Kidney (tissue), 14 donors: ENCODE measurements around the gene FAM53A. TPM values are rescaled to one million over a fixed set of nuclear protein-coding genes. Genes with fewer than 3 reads are reported as not detected.

Experiments
- DNase-seq, 5 donors: peaks; one replicate each; pipeline ENCODE4 v3.0.0-alpha.2; 2013 to 2020
- FAIRE-seq: peaks from 2 replicates; lab custom pipeline; 2012; peaks lifted over from hg19 to GRCh38; lab: Jason Lieb, UNC
- H3K27ac ChIP-seq, 2 donors: one replicate each; pipeline ENCODE4 v1.7.0; 2013; ENCODE audit warnings: low read depth in 2 of 2, low read length in 2 of 2, inconsistent platforms in 1 of 2
- H3K27me3 ChIP-seq: one replicate; pipeline ENCODE4 v1.7.1; 2013; ENCODE audit warnings: low read length, inconsistent platforms; ENCODE audit not compliant: control insufficient read depth, insufficient read depth
- H3K36me3 ChIP-seq, 3 donors: one replicate each; pipeline versions ENCODE4 v1.7.0 to v1.7.1; 2013; ENCODE audit warnings: low read length in 3 of 3, control low read depth in 1 of 3, inconsistent platforms in 1 of 3; ENCODE audit not compliant: insufficient read depth in 3 of 3, control insufficient read depth in 2 of 3
- H3K4me1 ChIP-seq, 3 donors: one replicate each; pipeline versions ENCODE4 v1.7.0 to v1.7.1; 2013; ENCODE audit warnings: low read length in 3 of 3, inconsistent platforms in 1 of 3, low read depth in 1 of 3; ENCODE audit not compliant: control insufficient read depth in 2 of 3, insufficient read depth in 2 of 3
- H3K4me3 ChIP-seq, 3 donors: one replicate each; pipeline versions ENCODE4 v1.7.0 to v1.8.1; 2013; ENCODE audit warnings: low read length in 3 of 3, control low read depth in 1 of 3, inconsistent platforms in 1 of 3
- H3K9ac ChIP-seq, 3 donors: one replicate each; pipeline versions ENCODE4 v1.7.0 to v1.7.1; 2013; ENCODE audit warnings: low read length in 3 of 3, control low read depth in 1 of 3, inconsistent platforms in 1 of 3
- H3K9me3 ChIP-seq, 3 donors: one replicate each; pipeline versions ENCODE4 v1.7.0 to v1.7.1; 2013; ENCODE audit warnings: low read length in 3 of 3, control low read depth in 1 of 3, inconsistent platforms in 1 of 3; ENCODE audit not compliant: control insufficient read depth in 2 of 3, insufficient read depth in 1 of 3
- CTCF ChIP-seq: IDR thresholded peaks from 3 replicates; pipeline ENCODE4 v1.5.1; 2012; ENCODE audit warnings: mild to moderate bottlenecking, moderate library complexity, borderline replicate concordance; ENCODE audit not compliant: insufficient read depth; ENCODE audit errors: extremely low read depth
- intact Hi-C: fragments of 100-400 bp; cut with DNase I; formaldehyde crosslinking; loops from one replicate; pipeline ENCODE4 v1.11.1; 2022
- polyA plus RNA-seq: library from polyadenylated mRNA; stranded (reverse); fragments of 350-450 nt; fragmentation: Illumina TruSeq; extraction: RNeasy Lipid Tissue Mini Kit (QIAGEN cat#74804); gene quantifications from one replicate; pipeline ENCODE4 v1.2.3, GENCODE V29; 2014; ENCODE audit warnings: low read depth, low replicate concordance; ENCODE audit not compliant: insufficient read depth
- total RNA-seq: library from RNA; stranded (reverse); fragmentation: NEBNext Ultra II Directional; extraction: Animal tissue kit (Norgen Biotek cat#: 25700); gene quantifications from one replicate; pipeline ENCODE4 v1.2.1, GENCODE V29; 2021
- donor health status: control.
- donor health status: control.
- donor health status: control.
- donor health status: control.
- donor health status: control.
- donor health status: DM: yes; HTN: yes; CAD: no.
- donor health status: Normal renal cell carcinoma (clear cell type).

FAM53A gene
- total and polyA plus RNA-seq, 2 donors from 2014 or later, result 1.2 to 2.9 TPM

DNA sequence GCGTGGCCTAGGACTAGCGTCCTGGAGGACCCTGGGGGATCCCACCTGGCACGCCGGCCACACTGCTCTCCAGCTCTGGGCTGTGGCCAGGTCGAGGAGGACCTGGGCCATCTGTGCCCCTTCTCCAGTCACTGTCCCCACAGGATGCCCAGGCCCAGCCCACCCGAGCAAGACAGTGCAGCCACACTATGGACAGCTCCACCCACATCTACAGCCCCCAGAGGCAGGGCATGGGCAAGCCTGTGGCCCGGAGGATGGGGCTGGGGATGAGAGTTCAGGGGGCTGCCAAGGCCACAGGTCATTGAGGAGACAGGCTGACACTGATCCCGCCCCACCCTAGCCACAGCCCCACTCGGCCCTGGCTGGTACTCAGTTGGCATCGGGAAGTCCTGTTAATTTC, 30.3 kb downstream of the FAM53A start:
- no peak for TF ChIP-seq CTCF
- H3K27ac ChIP-seq, result no peak overlapping the region
- intact Hi-C loops, result no loop called here
- H3K4me3 ChIP-seq, result no peak overlapping the region
- no peaks in the 10 kb centered on the region for H3K4me1 ChIP-seq
- no peak overlapping the region for H3K9ac ChIP-seq
- no peak for FAIRE-seq
- no peaks in the 10 kb centered on the region for H3K36me3 ChIP-seq
- peaks cover 0 to 7% (median 0%) of the 10 kb centered on the region in 3 donors for H3K9me3 ChIP-seq
- no peak for DNase-seq
- no peaks in the 10 kb centered on the region for H3K27me3 ChIP-seq

GRCh38 chr4:1652088-1652487, 32.0 kb downstream of the FAM53A start:
- DNase-seq, result no peak
- no peak for TF ChIP-seq CTCF
- Histone ChIP-seq H3K27me3 (no peaks in the 10 kb centered on the region), H3K4me1 (no peaks in the 10 kb centered on the region), H3K4me3 (peak overlapping the region in 1 of 3 donors; percentile 36), H3K27ac (no peak overlapping the region), H3K9ac (no peak overlapping the region), H3K36me3 (no peaks in the 10 kb centered on the region), H3K9me3 (peaks cover 0 to 7% (median 0%) of the 10 kb centered on the region in 3 donors)
- intact Hi-C loops, result no loop called here
- no peak for FAIRE-seq

DNA sequence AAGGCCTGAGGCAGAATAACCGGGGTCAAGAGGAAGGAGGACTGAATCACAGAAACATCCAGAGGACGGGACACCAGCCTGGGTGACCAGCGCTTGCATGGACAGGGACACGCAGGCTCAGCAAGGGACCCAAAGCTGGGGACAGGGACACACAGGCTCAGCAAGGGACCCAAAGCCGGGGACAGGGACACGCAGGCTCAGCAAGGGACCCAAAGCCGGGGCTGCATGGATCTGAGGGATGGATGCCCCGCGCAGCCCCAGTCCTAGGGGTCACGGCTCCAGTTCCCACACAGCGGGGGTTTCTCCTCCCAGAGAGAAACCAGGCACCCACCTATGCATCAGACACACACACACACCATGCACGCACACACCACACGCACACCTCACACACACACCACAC, 32.5 kb downstream of the FAM53A start:
- Histone ChIP-seq H3K36me3 (no peaks in the 10 kb centered on the region), H3K27me3 (no peaks in the 10 kb centered on the region), H3K9me3 (peaks cover 0 to 7% (median 0%) of the 10 kb centered on the region in 3 donors), H3K27ac (no peak overlapping the region), H3K9ac (no peak overlapping the region), H3K4me3 (no peak overlapping the region), H3K4me1 (no peaks in the 10 kb centered on the region)
- intact Hi-C loops, result no loop called here
- no peak for FAIRE-seq
- DNase-seq, result no peak
- no peak for TF ChIP-seq CTCF

- H3K36me3 ChIP-seq, result no peaks in the 10 kb centered on the region
- no peak overlapping the region for H3K4me3 ChIP-seq
- no peak overlapping the region for H3K27ac ChIP-seq
- H3K4me1 ChIP-seq, result no peaks in the 10 kb centered on the region
- intact Hi-C loops, result no loop called here
- no peak for DNase-seq
- TF ChIP-seq CTCF, result no peak
- H3K9me3 ChIP-seq, result peaks cover 0 to 7% (median 0%) of the 10 kb centered on the region in 3 donors
- H3K27me3 ChIP-seq, result no peaks in the 10 kb centered on the region
- no peak overlapping the region for H3K9ac ChIP-seq
- no peak for FAIRE-seq
Observed at GRCh38 chr4:1648962-1649361, 35.2 kb downstream of the FAM53A start.
